GM21423 (cell line): ENCODE results near the gene COL4A3.
"Not testable (repeated sequence)": the region's sequence is repeated elsewhere in the genome, so short reads cannot be mapped to it uniquely, and the experiment has no call there.

Experiments used
- ATAC-seq: cut with Tn5 transposase; IDR thresholded peaks from one replicate; pipeline ENCODE4 v1.9.1; 2021; ENCODE audit warnings: mild to moderate bottlenecking, moderate library complexity; ENCODE audit not compliant: unreplicated experiment

The COL4A3 gene

DNA sequence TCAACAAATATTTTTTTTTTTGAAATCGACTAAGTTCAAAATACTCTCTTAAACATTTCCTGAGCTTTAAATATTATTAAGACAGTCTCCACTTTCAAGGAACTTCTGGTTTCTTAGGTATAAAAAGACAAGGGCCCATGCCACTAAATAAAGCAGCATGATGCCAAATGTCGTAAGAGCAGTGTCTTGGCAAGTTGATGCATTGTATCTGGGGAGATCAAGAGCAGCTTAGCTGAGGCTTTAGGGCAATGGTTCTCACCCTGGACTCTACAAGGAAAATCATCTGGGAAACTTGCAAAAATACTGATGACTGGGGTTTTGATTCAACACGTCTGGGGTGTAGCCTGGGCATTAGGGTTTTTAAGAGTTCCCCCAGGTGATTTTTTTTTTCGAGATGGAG lies 41.3 kb downstream of the COL4A3 start:
- no peak for ATAC-seq

DNA sequence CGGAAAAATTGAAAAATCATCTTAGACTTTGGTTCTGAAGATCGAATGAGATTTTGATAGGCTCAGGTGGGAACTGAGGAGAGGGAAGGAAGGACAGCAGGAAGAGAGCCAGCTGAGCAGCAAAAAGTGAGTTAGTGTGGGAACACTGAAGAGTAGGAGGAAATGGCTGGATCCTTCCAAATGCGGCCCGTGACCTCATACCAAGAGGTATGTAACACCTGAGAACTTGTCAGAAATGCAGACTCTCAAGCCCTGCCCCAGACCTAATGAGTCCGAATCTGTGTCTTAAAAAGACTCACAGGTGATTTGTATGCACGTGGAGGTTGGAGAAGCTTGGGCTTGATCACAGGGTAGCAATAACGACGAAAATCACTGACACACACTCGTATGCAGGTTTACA lies 42.0 kb downstream of the COL4A3 start:
- ATAC-seq: no peak

- ATAC-seq: no peak
Measured at GRCh38 chr2:227207573-227207972, 43.1 kb downstream of the COL4A3 start.

DNA sequence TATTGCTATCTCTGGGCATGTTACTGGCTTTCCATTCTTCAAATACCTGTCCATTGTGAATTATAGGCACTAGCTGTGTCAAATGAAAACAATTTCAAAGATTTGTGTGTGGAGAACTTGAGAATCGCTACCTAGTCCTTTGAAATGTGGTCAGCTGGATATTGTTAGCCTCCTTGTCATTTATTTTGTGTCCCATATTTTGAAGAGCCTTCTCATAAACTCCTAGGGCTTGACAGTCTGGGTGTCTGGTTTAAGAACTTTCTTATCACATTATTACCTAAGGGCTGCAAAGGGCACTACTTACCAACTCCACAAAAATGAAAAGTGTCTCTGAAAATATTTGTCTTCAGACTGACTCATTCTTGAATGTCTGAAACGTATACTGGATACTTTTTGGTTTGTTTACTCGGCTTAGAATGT lies 50.2 kb downstream of the COL4A3 start:
- no peak for ATAC-seq

DNA sequence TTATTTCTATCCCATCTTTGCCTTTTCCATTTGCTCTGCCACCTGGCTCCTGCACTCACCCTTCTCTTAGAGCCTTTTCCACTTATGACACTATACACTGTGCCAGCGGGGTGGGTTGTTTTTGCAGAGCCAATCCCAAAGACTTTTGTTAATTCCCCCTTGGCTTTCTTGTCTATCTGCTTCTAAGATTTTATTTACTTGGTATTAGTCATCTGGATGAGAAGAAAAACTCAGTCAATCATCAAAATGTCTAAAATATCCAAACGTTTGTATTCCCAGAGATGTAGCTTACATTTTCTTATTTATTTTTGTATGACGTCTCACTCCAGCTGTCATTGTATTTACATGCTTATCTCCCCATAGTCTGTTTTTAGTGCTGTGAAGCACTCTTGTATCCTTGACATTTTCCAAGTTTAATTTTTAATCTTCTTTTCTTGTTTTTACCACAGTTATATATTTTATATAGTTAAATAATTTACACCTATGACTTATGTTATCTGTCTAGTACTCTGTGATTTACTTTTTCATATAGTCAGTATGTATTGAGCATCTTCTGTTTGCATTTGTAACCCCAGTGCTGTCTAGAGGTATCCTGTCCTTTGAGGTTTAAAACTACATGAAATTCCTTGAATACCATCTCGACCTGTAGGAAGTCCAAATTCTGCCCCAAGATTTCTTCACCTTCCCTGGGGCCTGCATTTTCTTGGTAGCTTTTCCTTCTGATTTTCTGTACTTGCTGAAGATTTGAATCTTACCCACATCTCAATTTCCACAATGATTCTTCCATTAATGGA lies 55.1 kb downstream of the COL4A3 start:
- ATAC-seq: no peak

GRCh38 chr2:227221120-227221519 lies 56.7 kb downstream of the COL4A3 start:
- ATAC-seq: no peak

DNA sequence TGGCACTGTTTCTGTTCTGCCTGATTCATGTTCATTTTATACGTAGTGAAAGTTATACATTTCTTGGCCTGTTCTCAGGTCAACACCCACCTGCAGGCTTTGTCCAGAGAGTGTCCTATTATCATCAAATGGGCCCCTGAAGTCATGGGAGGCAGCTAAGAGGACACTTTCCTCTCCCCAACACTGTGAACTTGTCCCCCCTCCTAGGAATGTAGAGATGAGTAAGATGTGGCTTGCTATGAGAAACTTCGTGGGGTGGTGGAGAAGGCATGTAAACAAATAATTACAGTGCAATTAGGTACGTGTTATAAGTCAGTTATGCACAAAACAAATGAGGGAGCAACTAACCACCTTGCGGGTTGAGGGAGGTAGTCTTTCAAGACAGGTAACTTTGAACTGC lies 57.9 kb downstream of the COL4A3 start:
- ATAC-seq: no peak

DNA sequence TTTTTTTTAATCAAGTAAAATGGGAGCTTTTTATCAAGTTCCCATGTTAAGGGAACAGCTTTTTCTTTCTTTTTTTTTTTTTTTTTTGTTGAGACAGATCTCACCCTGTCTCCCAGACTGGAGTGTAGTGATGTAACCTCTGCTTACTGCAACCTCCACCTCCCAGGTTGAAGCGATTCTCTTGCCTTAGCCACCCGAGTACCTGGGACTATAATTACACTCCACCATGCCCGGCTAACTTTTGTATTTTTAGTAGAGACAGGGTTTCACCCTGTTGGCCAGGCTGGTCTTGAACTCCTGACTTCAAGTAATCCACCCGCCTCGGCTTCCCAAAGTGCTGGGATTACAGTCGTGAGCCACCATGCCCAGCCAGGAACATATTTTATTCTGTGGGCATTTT lies 61.2 kb downstream of the COL4A3 start:
- not testable (repeated sequence) for ATAC-seq

- no peak for ATAC-seq
Measured at GRCh38 chr2:227228061-227228667, 63.7 kb downstream of the COL4A3 start.

GRCh38 chr2:227230151-227230550 lies 65.7 kb downstream of the COL4A3 start:
- no peak for ATAC-seq

DNA sequence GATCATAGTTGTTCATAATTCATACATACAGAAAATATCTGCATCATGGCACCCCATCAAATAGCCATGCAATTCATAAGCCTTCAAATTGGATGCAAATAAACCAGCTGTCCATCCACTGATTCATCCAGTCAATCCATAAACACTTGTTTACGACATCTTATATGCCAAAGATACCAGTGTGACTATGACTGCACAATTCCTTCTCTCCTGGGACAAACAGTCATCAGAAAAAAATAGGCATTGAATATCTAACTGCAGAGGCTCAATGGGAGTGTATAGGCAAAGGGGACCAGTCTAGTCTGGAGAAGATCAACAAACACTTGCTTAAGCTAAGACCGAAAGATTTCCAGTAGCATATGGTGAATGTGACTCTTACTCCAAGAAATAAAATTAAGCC lies 70.0 kb downstream of the COL4A3 start:
- ATAC-seq: no peak

- ATAC-seq: no peak
Measured at GRCh38 chr2:227237786-227238185, 73.4 kb downstream of the COL4A3 start.

DNA sequence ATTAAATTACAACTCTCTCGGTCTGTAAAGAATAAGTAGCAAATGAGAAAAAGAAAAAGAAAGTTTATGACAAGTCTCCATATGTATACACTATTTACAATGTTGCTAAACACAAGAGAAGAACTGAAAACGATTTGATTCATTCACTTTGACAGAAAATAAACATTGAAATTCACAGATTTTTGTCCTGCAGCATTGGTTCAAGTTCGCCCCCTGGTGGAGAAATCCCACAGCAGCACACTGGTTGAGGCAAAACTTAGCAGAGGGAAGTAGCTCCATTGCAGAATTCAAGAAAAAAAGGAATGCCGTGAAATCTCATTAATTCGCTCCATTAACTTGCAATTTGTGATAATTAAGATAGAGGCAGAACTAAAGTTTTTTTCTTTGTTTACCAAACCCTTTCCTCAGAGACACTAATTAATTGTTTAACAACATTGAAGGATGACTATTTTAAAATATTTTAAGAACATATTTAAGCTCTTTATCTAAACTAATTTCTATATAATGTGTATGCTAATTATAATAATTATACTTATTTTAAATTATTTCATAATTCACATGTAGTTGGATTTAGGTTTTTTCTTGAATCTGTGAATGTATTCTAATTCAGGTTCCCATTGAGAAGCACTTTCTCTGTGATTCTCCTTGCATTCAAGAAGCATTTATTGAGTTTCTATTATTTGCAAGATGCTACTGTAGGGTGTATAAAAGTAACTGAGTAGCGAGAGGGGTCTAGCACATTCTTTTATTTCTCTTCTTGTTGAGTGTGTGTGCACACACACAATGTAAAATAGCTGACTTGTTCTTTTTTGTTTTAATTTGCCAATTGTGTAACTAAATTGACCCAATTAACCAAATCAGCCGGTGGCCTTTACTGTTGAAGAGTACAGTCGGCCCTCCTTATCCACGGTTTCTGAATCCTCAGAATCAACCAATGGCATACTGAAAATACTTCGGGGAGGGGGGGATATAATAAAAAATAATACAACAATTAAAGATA lies 74.1 kb downstream of the COL4A3 start:
- no peak for ATAC-seq

DNA sequence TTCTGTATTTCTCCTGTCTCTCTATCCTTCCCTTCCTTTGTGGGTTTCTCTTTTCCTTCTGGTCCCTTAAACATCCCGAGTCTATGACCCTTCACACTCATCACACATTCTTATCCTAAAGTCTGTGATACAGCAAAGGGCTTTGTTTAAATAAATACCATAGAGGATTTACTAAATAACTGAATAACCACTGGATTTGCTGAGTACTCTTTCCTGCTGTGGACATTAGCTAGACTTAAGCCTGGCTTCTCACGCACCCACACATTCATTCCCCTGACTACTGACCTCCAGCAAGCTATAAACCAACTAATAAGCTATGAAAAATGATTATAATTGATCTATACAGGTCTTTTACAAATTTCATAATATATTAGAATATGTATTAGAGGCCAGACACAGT lies 76.6 kb downstream of the COL4A3 start:
- ATAC-seq: no peak

GRCh38 chr2:227248876-227249275 lies 84.5 kb downstream of the COL4A3 start:
- ATAC-seq: no peak

DNA sequence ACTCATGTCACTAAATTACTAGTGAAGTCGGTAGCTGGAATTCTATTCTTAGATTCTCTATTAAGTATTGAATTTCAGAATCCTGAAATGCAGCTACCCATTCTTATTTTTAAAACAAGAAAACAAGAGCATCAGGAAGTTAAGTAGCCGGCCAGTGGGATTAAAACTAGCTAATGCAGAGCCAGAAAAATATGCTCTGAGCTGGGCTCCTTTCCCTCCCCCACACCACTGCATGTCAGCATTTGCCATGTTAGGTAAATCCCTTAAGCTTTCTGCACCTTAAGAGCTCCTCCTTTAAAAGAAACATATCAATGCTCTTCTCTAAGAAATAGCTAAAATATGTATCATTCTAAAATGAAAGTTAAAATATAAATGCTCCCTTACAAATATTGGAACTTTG lies 88.4 kb downstream of the COL4A3 start:
- no peak for ATAC-seq

GRCh38 chr2:227256605-227257004 lies 92.2 kb downstream of the COL4A3 start:
- no peak for ATAC-seq

- no peak for ATAC-seq
Measured at GRCh38 chr2:227257820-227258219, 93.4 kb downstream of the COL4A3 start.

- no peak for ATAC-seq
Measured at GRCh38 chr2:227260041-227260440, 95.6 kb downstream of the COL4A3 start.

- no peak for ATAC-seq
Measured at GRCh38 chr2:227267410-227268115, 103.1 kb downstream of the COL4A3 start.

- ATAC-seq: no peak
Measured at GRCh38 chr2:227280895-227281294, 116.5 kb downstream of the COL4A3 start.
